GM21528 (cell line): Measurements from ENCODE around the gene NUP50.
"Not testable (repeated sequence)": the region's sequence is repeated elsewhere in the genome, so short reads cannot be mapped to it uniquely, and the experiment has no call there.

Experiments used
- ATAC-seq: cut with Tn5 transposase; IDR thresholded peaks from one replicate; pipeline ENCODE4 v1.9.1; 2021; ENCODE audit warnings: mild to moderate bottlenecking, moderate library complexity; ENCODE audit not compliant: unreplicated experiment, low FRiP score

NUP50 gene

GRCh38 chr22:45159652-45160462 lies 3.9 kb upstream of the NUP50 start:
- no peak for ATAC-seq

DNA sequence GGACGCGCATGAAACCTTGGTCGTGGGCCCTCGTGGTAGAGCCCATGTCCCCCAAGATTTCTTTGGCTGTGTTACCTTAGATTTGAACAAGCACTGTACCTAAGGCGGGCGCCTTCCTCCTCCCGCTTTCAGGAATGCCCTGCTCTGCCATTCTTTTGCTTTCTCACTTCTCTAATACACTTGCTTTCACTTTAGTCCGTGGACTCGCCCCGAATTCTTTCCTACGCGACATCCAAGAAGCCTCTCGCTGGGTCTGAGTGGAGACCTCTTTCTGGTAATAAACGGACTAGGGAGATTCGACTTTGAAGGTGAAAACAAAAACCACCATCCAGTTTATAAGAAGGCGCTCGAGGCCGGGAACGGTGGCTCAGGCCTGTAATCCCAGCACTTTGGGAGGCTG lies 1.2 kb upstream of the NUP50 start:
- ATAC-seq: no peak

GRCh38 chr22:45163099-45163450 lies 650 bp upstream of the NUP50 start:
- peak; percentile 19 for ATAC-seq

DNA sequence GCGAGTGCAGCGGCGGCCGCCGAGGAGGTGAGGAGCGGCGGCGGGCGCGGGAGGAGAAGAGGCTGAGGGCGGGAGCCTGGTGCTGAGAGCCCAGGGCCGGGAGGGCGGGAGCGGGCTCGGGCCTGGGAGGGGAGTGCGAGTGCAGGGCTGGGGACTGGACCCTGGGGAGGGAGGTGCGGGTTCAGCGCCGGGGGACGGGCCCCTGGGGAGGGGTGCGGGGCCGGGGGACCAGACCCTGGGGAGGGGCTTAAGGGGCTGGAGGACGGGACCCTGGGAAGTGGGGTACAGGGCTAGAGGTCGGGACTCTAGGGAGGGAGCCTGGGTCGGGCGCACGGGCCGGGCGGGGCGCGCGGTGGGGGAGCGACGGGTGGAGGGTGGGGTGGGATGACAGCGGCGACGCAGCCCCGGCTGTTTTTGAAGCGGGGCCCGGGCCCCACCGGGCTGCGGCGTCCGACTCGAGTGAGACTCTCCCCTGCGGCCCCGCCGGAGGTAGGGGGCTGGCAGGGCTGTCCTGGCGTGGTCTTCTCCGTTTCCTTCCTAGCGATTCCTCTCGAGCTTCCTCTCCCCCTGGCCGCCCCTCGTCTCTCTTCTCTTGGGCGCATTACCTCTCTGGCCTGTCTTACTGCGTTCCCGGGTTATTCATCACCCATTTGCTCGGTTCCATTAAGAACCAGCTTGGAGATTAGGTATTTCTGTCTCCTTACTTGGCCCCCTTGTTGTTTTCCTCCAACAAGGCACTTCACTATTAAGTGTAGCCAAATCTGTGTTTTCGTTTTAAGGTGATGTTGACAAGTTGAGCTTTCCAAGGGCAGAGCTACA lies 754 bp downstream of the NUP50 start:
- peak; percentile 36 for ATAC-seq

DNA sequence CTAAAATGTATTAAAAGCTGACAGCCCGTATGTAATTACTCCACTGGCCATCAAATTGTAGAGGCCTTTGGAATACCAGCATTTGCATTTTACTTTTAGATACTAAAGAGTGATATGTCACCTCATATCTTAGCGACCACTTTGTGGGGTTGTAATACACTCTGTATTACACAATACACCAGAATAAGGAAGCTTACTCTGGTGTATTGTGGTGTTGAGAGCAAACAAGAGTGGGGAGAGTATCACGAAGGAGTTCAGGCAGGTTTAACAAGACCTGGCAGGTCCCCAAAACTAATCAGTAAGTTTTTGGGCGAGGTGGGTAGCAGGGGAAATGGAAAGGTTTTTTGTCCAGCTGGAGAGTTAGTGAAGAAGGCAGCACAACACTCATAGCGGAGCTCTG lies 3.2 kb downstream of the NUP50 start:
- no peak for ATAC-seq

- no peak for ATAC-seq
Observed at GRCh38 chr22:45169591-45170466, 6.1 kb downstream of the NUP50 start.

DNA sequence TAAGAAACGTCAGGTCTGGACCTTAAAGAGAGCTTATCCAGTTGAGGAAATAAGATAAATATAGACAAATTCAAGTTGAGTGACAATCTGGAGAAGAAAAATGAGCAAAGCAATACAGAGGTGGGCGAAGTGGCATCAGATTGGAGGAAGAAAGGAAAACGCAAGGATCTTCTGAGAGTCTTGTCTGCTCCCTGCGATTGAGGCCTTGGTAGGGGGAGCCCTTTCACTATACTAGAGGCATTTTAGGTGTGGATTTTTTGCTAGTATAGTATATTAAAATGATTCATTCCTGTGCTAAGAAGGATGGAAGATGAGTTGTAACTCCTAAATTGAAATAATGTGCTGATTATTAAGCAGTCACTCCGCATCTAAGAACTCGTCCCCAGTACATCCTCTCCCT lies 8.1 kb downstream of the NUP50 start:
- no peak for ATAC-seq

DNA sequence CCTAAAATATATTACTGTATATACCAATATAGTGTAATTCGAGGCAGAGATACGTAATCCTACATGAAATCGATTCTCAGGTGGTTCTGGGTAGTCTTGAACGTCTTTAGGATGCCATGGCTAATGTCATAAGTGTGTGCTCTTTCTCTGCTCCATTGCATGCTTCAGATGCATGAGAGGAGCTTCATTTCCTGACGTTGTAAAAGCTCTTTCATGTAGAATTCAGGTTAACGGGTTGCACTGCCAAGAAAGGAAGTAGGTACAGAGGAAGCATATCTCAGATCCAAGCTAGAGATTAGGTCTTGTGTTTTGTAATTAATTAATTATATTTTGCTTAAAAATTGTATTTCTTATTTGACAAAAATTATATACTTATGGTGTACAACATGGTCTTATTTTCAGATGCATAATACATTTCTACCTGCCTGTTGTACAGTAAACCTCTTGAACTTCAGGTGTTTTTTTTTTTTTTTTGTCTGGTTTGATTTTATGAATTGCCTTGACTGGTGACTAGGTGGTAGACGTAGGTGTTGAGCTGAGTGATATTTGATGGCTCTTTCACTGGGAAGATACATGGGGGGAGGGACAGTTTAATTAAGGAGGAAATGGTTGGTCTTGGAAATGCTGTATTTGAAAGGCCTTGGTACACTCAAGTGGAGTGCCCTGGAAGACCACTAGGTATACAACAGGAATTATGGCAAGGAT lies 9.3 kb downstream of the NUP50 start:
- ATAC-seq: no peak

- ATAC-seq: no peak
Observed at GRCh38 chr22:45179276-45180049, 15.7 kb downstream of the NUP50 start.

GRCh38 chr22:45180146-45180679 lies 16.5 kb downstream of the NUP50 start:
- ATAC-seq: no peak

DNA sequence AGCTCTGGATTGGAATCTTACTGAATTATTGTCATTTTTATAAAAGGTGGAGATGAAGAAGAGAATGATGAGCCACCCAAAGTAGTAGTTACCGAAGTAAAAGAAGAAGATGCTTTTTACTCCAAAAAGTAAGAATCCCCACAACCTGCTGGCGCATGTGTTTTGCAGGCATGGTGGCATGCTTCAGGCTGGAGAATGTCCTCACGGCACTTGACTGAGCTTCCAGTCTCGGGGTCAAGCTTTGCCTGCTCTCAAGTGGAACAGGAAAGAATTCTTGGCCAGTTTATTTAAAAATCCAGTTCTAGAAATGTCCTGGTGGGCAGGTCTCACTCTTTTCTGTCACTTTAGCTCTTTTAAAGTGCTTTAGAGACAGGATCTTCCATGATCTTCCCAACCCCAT lies 17.5 kb downstream of the NUP50 start:
- no peak for ATAC-seq

- no peak for ATAC-seq
Observed at GRCh38 chr22:45181766-45182165, 18.0 kb downstream of the NUP50 start.

DNA sequence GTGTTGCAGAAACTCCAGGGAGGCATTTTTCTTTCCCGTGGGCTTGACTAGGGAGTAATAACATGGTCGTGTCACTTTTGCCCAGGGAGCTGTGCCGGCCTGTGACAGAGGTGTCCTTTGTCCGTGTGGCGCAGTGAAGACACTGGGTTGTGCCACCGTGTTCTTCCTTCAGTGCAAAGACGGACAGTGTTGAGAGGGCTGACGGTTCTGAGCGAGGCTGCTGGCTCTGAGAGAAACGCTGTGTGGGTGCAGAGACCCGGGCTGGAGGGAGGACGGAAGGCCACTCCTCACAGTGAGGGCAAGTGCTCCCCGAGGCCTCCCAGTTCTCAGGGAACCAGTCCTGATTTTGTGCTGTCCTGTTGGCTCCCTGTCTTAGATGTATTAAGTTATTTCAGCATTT lies 20.2 kb downstream of the NUP50 start:
- no peak for ATAC-seq

DNA sequence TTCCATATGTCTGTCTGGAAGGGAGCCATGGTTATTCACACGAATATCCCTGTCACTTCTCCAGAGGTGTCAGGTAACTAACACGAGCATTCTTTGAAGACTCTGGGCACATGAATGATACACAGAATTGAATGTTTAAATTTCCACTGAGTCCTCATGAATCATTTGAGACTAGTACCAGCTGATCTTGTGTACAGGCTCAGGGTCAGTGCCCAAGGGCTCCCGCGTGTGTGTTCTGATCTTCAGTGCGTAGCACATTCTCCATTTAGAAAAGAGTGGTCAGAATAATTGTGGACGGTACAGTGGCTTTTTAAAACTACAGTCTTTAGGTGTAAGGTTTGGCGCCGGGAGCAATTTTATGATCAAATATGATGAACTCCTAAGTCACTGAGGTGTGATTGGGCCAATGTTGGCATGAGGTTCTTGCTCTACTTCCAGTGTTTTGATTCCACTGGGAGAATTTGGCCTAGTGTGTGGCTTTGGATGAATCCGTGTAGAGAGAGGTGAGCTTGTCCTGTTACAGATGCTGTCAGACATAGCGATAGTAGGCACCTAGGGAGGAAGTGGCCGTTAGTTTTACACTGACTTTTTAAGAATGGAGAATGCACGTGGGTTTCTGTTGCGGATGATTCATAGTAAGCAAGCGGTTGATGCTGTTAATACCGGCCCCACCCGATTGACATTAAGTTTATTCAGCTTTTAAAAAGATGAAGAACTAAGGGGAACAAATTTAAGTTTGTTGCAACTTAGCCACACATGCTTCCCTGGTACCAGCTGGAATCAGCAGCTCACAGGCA lies 22.2 kb downstream of the NUP50 start:
- ATAC-seq: no peak

DNA sequence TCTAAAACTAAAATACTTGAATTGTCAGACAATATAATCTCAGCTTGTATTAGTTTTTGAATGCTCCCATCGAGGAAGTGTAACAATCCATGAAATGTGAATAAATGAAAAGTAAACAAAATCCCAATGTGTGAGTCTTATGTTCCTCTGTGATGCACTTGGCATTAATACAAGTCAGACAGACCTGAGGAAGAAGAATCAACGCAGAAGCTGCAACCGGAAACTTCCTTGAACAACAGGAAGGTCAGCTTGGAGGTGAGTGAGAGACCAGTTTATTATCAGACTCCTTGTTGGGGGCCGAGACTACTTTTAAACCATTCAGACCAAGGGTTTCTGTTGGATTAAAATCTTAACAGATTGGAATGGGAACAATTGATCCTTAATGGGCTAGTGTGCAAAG lies 24.2 kb downstream of the NUP50 start:
- no peak for ATAC-seq

DNA sequence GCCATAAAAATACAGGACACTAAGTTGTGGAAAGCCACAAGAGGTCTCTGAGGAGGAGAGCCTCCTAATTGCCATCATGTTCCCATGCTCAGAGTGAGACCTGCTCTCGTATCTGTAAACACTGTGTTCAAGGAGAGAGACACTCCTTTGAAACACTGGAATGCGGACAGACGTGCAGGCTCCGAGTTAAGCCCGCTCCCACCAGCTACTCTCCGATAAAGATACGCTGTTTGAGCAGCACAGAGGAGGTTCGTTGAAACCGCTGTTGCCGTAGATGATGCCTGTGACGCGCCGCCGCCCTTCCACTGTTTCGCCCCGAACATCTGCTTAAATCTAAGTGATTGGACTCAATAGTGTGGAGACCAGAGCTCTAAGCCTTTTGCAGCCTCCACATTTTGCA lies 25.1 kb downstream of the NUP50 start:
- no peak for ATAC-seq

GRCh38 chr22:45190202-45190872 lies 26.6 kb downstream of the NUP50 start:
- no peak for ATAC-seq

- not testable (repeated sequence) for ATAC-seq
Observed at GRCh38 chr22:45191746-45192145, 28.0 kb downstream of the NUP50 start.
